ENCODE data around the gene POLK. TPM values are rescaled to one million over a fixed set of nuclear protein-coding genes. Genes with fewer than 3 reads are reported as not detected.

Gene POLK
- total RNA-seq, 1 donor from 2014 or later, result 41.4 TPM

- no peaks in the 10 kb centered on the region for H3K27me3 Mint-ChIP-seq (ENCODE audit: low read depth)
- no peak for DNase-seq (ENCODE audit: low spot score)
- peaks cover 2% of the 10 kb centered on the region for H3K4me1 Mint-ChIP-seq (ENCODE audit: low read depth)
- intact Hi-C loops (cut with micrococcal nuclease), result no loop called here
- H3K4me3 Mint-ChIP-seq (ENCODE audit: low read depth), result no peak overlapping the region
- no peaks in the 10 kb centered on the region for H3K9me3 Mint-ChIP-seq
- no peaks in the 10 kb centered on the region for H3K36me3 Mint-ChIP-seq (ENCODE audit: low read depth)
- H3K27ac Mint-ChIP-seq, result no peak overlapping the region
Measured at GRCh38 chr5:75617736-75618352, 106.2 kb downstream of the POLK start.

GRCh38 chr5:75620184-75620959, 108.7 kb downstream of the POLK start:
- Mint-ChIP-seq H3K36me3 (ENCODE audit: low read depth) (no peaks in the 10 kb centered on the region), H3K4me1 (ENCODE audit: low read depth) (peaks cover 2% of the 10 kb centered on the region), H3K27me3 (ENCODE audit: low read depth) (no peaks in the 10 kb centered on the region), H3K9me3 (no peaks in the 10 kb centered on the region), H3K27ac (no peak overlapping the region), H3K4me3 (ENCODE audit: low read depth) (no peak overlapping the region)
- intact Hi-C loops (cut with micrococcal nuclease), result no loop called here
- DNase-seq (ENCODE audit: low spot score), result no peak

GRCh38 chr5:75622564-75622963, 110.9 kb downstream of the POLK start:
- no peaks in the 10 kb centered on the region for H3K27me3 Mint-ChIP-seq (ENCODE audit: low read depth)
- peaks cover 2% of the 10 kb centered on the region for H3K4me1 Mint-ChIP-seq (ENCODE audit: low read depth)
- no peak overlapping the region for H3K4me3 Mint-ChIP-seq (ENCODE audit: low read depth)
- no peaks in the 10 kb centered on the region for H3K36me3 Mint-ChIP-seq (ENCODE audit: low read depth)
- H3K27ac Mint-ChIP-seq, result no peak overlapping the region
- no peaks in the 10 kb centered on the region for H3K9me3 Mint-ChIP-seq
- no peak for DNase-seq (ENCODE audit: low spot score)
- intact Hi-C loops (cut with micrococcal nuclease), result no loop called here

- H3K27me3 Mint-ChIP-seq (ENCODE audit: low read depth), result no peaks in the 10 kb centered on the region
- intact Hi-C loops (cut with micrococcal nuclease), result no loop called here
- no peak overlapping the region for H3K27ac Mint-ChIP-seq
- no peaks in the 10 kb centered on the region for H3K9me3 Mint-ChIP-seq
- no peaks in the 10 kb centered on the region for H3K36me3 Mint-ChIP-seq (ENCODE audit: low read depth)
- DNase-seq (ENCODE audit: low spot score), result no peak
- H3K4me1 Mint-ChIP-seq (ENCODE audit: low read depth), result peaks cover 2% of the 10 kb centered on the region
- H3K4me3 Mint-ChIP-seq (ENCODE audit: low read depth), result no peak overlapping the region
Measured at GRCh38 chr5:75623846-75624245, 112.2 kb downstream of the POLK start.

GRCh38 chr5:75626959-75627358, 115.3 kb downstream of the POLK start:
- H3K36me3 Mint-ChIP-seq (ENCODE audit: low read depth), result no peaks in the 10 kb centered on the region
- H3K27me3 Mint-ChIP-seq (ENCODE audit: low read depth), result no peaks in the 10 kb centered on the region
- no peaks in the 10 kb centered on the region for H3K4me1 Mint-ChIP-seq (ENCODE audit: low read depth)
- no peaks in the 10 kb centered on the region for H3K9me3 Mint-ChIP-seq
- intact Hi-C loops (cut with micrococcal nuclease), result no loop called here
- no peak overlapping the region for H3K4me3 Mint-ChIP-seq (ENCODE audit: low read depth)
- H3K27ac Mint-ChIP-seq, result no peak overlapping the region
- DNase-seq (ENCODE audit: low spot score), result no peak

- Mint-ChIP-seq H3K36me3 (ENCODE audit: low read depth) (no peaks in the 10 kb centered on the region), H3K27me3 (ENCODE audit: low read depth) (no peaks in the 10 kb centered on the region), H3K4me3 (ENCODE audit: low read depth) (no peak overlapping the region), H3K9me3 (no peaks in the 10 kb centered on the region), H3K4me1 (ENCODE audit: low read depth) (no peaks in the 10 kb centered on the region), H3K27ac (no peak overlapping the region)
- DNase-seq (ENCODE audit: low spot score), result no peak
- intact Hi-C loops (cut with micrococcal nuclease), result no loop called here
Measured at GRCh38 chr5:75627801-75628200, 116.1 kb downstream of the POLK start.

- peaks cover 5% of the 10 kb centered on the region for H3K4me1 Mint-ChIP-seq (ENCODE audit: low read depth)
- no peak overlapping the region for H3K27ac Mint-ChIP-seq
- no peak overlapping the region for H3K4me3 Mint-ChIP-seq (ENCODE audit: low read depth)
- no peaks in the 10 kb centered on the region for H3K36me3 Mint-ChIP-seq (ENCODE audit: low read depth)
- H3K27me3 Mint-ChIP-seq (ENCODE audit: low read depth), result no peaks in the 10 kb centered on the region
- no peak for DNase-seq (ENCODE audit: low spot score)
- no peaks in the 10 kb centered on the region for H3K9me3 Mint-ChIP-seq
- intact Hi-C loops (cut with micrococcal nuclease), result no loop called here
Measured at GRCh38 chr5:75630875-75631274, 119.2 kb downstream of the POLK start.

GRCh38 chr5:75632321-75632720, 120.6 kb downstream of the POLK start:
- intact Hi-C loops (cut with micrococcal nuclease), result no loop called here
- no peaks in the 10 kb centered on the region for H3K36me3 Mint-ChIP-seq (ENCODE audit: low read depth)
- H3K9me3 Mint-ChIP-seq, result no peaks in the 10 kb centered on the region
- DNase-seq (ENCODE audit: low spot score), result no peak
- no peak overlapping the region for H3K4me3 Mint-ChIP-seq (ENCODE audit: low read depth)
- H3K27ac Mint-ChIP-seq, result no peak overlapping the region
- peaks cover 5% of the 10 kb centered on the region for H3K4me1 Mint-ChIP-seq (ENCODE audit: low read depth)
- no peaks in the 10 kb centered on the region for H3K27me3 Mint-ChIP-seq (ENCODE audit: low read depth)

GRCh38 chr5:75637949-75638348, 126.3 kb downstream of the POLK start:
- no peak overlapping the region for H3K4me3 Mint-ChIP-seq (ENCODE audit: low read depth)
- H3K27me3 Mint-ChIP-seq (ENCODE audit: low read depth), result no peaks in the 10 kb centered on the region

GRCh38 chr5:75639535-75640311, 128.0 kb downstream of the POLK start:
- DNase-seq (ENCODE audit: low spot score), result no peak
- Mint-ChIP-seq H3K27ac (no peak overlapping the region), H3K4me1 (ENCODE audit: low read depth) (peaks cover 1% of the 10 kb centered on the region), H3K9me3 (no peaks in the 10 kb centered on the region), H3K36me3 (ENCODE audit: low read depth) (no peaks in the 10 kb centered on the region), H3K4me3 (ENCODE audit: low read depth) (no peak overlapping the region), H3K27me3 (ENCODE audit: low read depth) (no peaks in the 10 kb centered on the region)
- intact Hi-C loops (cut with micrococcal nuclease), result no loop called here

More at GRCh38 chr5:75637949-75638348, 126.3 kb downstream of the POLK start:
- no peaks in the 10 kb centered on the region for H3K36me3 Mint-ChIP-seq (ENCODE audit: low read depth)
- peaks cover 6% of the 10 kb centered on the region for H3K4me1 Mint-ChIP-seq (ENCODE audit: low read depth)
- no peak overlapping the region for H3K27ac Mint-ChIP-seq
- DNase-seq (ENCODE audit: low spot score), result no peak
- intact Hi-C loops (cut with micrococcal nuclease), result no loop called here
- no peaks in the 10 kb centered on the region for H3K9me3 Mint-ChIP-seq

- Mint-ChIP-seq H3K9me3 (no peaks in the 10 kb centered on the region), H3K4me3 (ENCODE audit: low read depth) (no peak overlapping the region), H3K27me3 (ENCODE audit: low read depth) (no peaks in the 10 kb centered on the region), H3K36me3 (ENCODE audit: low read depth) (no peaks in the 10 kb centered on the region), H3K4me1 (ENCODE audit: low read depth) (peaks cover 1% of the 10 kb centered on the region), H3K27ac (no peak overlapping the region)
- intact Hi-C loops (cut with micrococcal nuclease), result no loop called here
- no peak for DNase-seq (ENCODE audit: low spot score)
Measured at GRCh38 chr5:75640395-75640794, 128.7 kb downstream of the POLK start.

GRCh38 chr5:75640826-75641225, 129.1 kb downstream of the POLK start:
- peaks cover 1% of the 10 kb centered on the region for H3K4me1 Mint-ChIP-seq (ENCODE audit: low read depth)
- H3K9me3 Mint-ChIP-seq, result no peaks in the 10 kb centered on the region
- no peak overlapping the region for H3K4me3 Mint-ChIP-seq (ENCODE audit: low read depth)
- no peak overlapping the region for H3K27ac Mint-ChIP-seq
- intact Hi-C loops (cut with micrococcal nuclease), result no loop called here
- DNase-seq (ENCODE audit: low spot score), result no peak
- H3K27me3 Mint-ChIP-seq (ENCODE audit: low read depth), result no peaks in the 10 kb centered on the region
- no peaks in the 10 kb centered on the region for H3K36me3 Mint-ChIP-seq (ENCODE audit: low read depth)

GRCh38 chr5:75648712-75649111, 137.0 kb downstream of the POLK start:
- intact Hi-C loops (cut with micrococcal nuclease), result no loop called here
- Mint-ChIP-seq H3K27ac (no peak overlapping the region), H3K4me3 (ENCODE audit: low read depth) (no peak overlapping the region), H3K9me3 (peaks cover 4% of the 10 kb centered on the region), H3K4me1 (ENCODE audit: low read depth) (peaks cover 4% of the 10 kb centered on the region), H3K36me3 (ENCODE audit: low read depth) (no peaks in the 10 kb centered on the region), H3K27me3 (ENCODE audit: low read depth) (no peaks in the 10 kb centered on the region)
- no peak for DNase-seq (ENCODE audit: low spot score)

Measured in activated T-helper 2 cell treated with anti-CD3 and anti-CD28 coated beads, Interferon-gamma antibody, Interleukin-2, Interleukin-4, amounts not matched to agents 10 μg/mL and 5 μg/mL and 100 μg/mL, durations not matched to agents 14 hours and 24 hours and 36 hours (primary cell).